ENCODE measurements around the gene EFCAB8.

The EFCAB8 gene

GRCh38 chr20:32963176-32963575 is 104.5 kb downstream of the EFCAB8 start:
- CTCF ChIA-PET, result interaction anchor here (0.7 kb wide), 1 partner anchor 1765 kb away, joined by 3 read pairs; no protein-coding TSS in a partner anchor
- TF ChIP-seq, protein P1, sequence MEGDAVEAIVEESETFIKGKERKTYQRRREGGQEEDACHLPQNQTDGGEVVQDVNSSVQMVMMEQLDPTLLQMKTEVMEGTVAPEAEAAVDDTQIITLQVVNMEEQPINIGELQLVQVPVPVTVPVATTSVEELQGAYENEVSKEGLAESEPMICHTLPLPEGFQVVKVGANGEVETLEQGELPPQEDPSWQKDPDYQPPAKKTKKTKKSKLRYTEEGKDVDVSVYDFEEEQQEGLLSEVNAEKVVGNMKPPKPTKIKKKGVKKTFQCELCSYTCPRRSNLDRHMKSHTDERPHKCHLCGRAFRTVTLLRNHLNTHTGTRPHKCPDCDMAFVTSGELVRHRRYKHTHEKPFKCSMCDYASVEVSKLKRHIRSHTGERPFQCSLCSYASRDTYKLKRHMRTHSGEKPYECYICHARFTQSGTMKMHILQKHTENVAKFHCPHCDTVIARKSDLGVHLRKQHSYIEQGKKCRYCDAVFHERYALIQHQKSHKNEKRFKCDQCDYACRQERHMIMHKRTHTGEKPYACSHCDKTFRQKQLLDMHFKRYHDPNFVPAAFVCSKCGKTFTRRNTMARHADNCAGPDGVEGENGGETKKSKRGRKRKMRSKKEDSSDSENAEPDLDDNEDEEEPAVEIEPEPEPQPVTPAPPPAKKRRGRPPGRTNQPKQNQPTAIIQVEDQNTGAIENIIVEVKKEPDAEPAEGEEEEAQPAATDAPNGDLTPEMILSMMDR (conservative IDR thresholded peaks at IDR 0.05; ENCODE audit: low read depth), result no peak
- no peak overlapping the region for H3K27ac ChIP-seq
- DNase-seq (ENCODE audit: low spot score), result no peak
- POLR2A ChIA-PET (ENCODE audit: low non-redundant PET), result no interaction called here

GRCh38 chr20:32964575-32964974 is 105.9 kb downstream of the EFCAB8 start:
- H3K27ac ChIP-seq, result no peak overlapping the region
- TF ChIP-seq, protein P1 (conservative IDR thresholded peaks at IDR 0.05; ENCODE audit: low read depth), result no peak
- no peak for DNase-seq (ENCODE audit: low spot score)
- POLR2A ChIA-PET (ENCODE audit: low non-redundant PET), result no interaction called here
- CTCF ChIA-PET, result interaction anchor here (0.6 to 0.7 kb wide), 2 partner anchors 14 to 19 kb away, joined by 3 read pairs; no protein-coding TSS in a partner anchor

DNA sequence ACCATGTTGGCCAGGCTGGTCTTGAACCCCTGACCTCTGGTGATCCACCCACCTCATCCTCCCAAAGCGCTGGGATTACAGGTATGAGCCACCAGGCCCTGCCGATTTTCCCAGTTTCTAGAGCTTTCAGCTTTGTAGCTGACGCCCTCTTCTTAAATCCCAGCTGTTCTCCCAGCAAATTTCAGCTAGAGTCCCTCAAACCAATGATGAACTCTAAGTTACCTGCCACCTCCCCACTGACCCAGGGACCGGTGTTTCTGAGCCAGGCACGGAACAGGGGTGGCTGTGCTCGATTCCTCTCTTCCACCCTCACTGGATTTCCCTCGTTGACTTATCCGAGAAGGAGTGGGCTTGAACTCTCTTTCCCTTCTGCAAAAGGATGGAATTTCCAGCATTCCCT is 106.4 kb downstream of the EFCAB8 start:
- TF ChIP-seq, protein P1 (conservative IDR thresholded peaks at IDR 0.05; ENCODE audit: low read depth), result no peak
- H3K27ac ChIP-seq, result no peak overlapping the region
- ChIA-PET CTCF (no interaction called here), POLR2A (ENCODE audit: low non-redundant PET) (no interaction called here)
- DNase-seq (ENCODE audit: low spot score), result no peak

DNA sequence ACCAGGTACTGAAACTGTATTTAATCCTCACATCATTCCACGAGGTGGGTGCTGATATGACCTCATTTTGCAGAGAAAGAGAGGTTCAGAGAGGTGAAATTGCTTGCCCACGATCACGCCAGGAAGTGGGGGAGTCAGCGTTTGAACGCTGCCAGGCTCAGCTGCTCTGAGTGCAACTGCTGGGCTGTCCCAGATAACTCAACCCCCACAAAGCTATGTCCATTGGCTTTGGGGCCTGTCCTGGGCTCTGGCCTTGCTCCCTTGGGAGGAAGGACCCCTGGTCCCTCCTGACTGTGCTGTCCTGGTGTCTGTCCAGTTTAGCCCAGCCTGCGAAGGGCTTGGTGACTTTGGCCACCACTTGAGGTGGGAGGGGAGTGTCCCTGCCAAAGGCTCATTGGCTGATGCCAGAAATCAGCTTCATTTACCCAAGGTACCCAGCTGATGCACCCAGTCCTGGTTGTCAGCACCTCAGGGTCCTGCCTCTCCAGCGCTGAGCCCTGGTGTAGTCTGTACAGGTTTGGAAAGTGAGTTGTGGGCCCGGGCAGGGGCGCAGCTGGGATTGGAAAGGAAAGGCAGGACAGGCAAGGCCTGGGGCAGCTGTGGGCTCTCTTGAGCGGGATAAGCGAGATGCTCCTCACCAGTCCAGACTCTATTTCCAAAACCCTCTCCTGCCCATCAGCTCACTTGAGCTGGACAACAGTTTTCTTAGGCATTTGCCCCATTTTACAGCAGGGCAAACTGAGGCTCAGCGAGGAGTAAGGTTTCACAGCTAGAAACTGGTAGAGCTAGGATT is 107.1 kb downstream of the EFCAB8 start:
- POLR2A ChIA-PET (ENCODE audit: low non-redundant PET), result no interaction called here
- CTCF ChIA-PET, result no interaction called here

DNA sequence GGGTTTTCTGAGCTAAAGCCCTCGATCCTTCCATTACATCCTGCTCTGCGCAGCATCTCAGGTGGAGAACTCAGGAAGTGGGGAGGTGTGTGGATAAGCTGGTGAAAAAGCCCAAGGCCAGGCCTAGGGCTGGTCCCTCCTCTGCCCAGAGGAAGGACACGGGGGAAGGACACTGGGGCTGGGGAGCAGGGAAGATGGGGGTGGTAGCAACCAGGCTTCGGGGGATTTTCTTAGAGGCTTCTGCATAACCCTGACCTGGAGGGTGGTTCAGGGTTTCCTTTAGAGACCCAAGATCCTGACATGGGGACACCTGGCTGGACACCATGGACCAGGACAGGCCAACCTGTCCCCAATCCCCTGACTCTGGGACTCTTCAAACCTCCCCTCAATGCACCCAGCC is 107.7 kb downstream of the EFCAB8 start:
- TF ChIP-seq, protein P1 (conservative IDR thresholded peaks at IDR 0.05; ENCODE audit: low read depth), result no peak
- H3K27ac ChIP-seq, result no peak overlapping the region
- no peak for DNase-seq (ENCODE audit: low spot score)
- CTCF ChIA-PET, result no interaction called here
- POLR2A ChIA-PET (ENCODE audit: low non-redundant PET), result no interaction called here

More for the DNA sequence above, 107.1 kb downstream of the EFCAB8 start:
- TF ChIP-seq, protein P1 (conservative IDR thresholded peaks at IDR 0.05; ENCODE audit: low read depth), result no peak
- DNase-seq (ENCODE audit: low spot score), result no peak
- no peak overlapping the region for H3K27ac ChIP-seq

GRCh38 chr20:32966881-32967781 is 108.4 kb downstream of the EFCAB8 start:
- TF ChIP-seq, protein P1 (conservative IDR thresholded peaks at IDR 0.05; ENCODE audit: low read depth), result no peak
- POLR2A ChIA-PET (ENCODE audit: low non-redundant PET), result no interaction called here
- CTCF ChIA-PET, result interaction anchor here (0.5 to 1.1 kb wide), 7 partner anchors 11 to 340 kb away, joined by 3 to 4 read pairs (median 3); no protein-coding TSS in a partner anchor
- no peak for DNase-seq (ENCODE audit: low spot score)
- H3K27ac ChIP-seq, result no peak overlapping the region
